Peyer's patch (tissue), 4 donors: ENCODE measurements around the gene RIIAD1. TPM values are rescaled to one million over a fixed set of nuclear protein-coding genes. Genes with fewer than 3 reads are reported as not detected.

Source experiments
- DNase-seq, 3 donors: peaks; one replicate each; pipeline ENCODE4 v3.0.0-alpha.2; 2017 to 2019
- H3K27ac ChIP-seq, 4 donors: fragments of 200-600 bp; sonication (generic); one replicate each; pipeline ENCODE4 v1.5.1; 2016 to 2019
- H3K27me3 ChIP-seq, 2 donors: fragments of 200-600 bp; sonication (generic); one replicate each; pipeline ENCODE4 v1.5.1; 2019
- H3K36me3 ChIP-seq, 3 donors: fragments of 200-600 bp; sonication (generic); one replicate each; pipeline ENCODE4 v1.5.1; 2016 to 2019
- H3K4me1 ChIP-seq, 4 donors: fragments of 200-600 bp; sonication (generic); one replicate each; pipeline ENCODE4 v1.5.1; 2016 to 2019
- H3K4me3 ChIP-seq, 4 donors: fragments of 200-600 bp; sonication (generic); 1 replicate in 3 of 4; 2 replicates in 1 of 4; pipeline ENCODE4 v1.5.1; 2016 to 2019; ENCODE audit warnings: mild to moderate bottlenecking in 1 of 4
- H3K9me3 ChIP-seq, 4 donors: fragments of 200-600 bp; sonication (generic); one replicate each; pipeline ENCODE4 v1.5.1; 2016 to 2019; ENCODE audit warnings: mild to moderate bottlenecking in 1 of 4
- POLR2A ChIP-seq, 2 donors: fragments of 450-650 bp; IDR thresholded peaks; one replicate each; pipeline ENCODE4 v1.5.1; 2017; ENCODE audit warnings: antibody characterized with exemption in 2 of 2, mild to moderate bottlenecking in 2 of 2, moderate library complexity in 2 of 2
- small RNA-seq, 2 donors: library from RNA; depleted of rRNA; stranded (forward); fragments of <200 nt; gene quantifications; one replicate each; pipeline ENCODE3, GENCODE V24; 2016
- total RNA-seq, 4 donors: library from RNA; depleted of rRNA; stranded (reverse); fragments of >200 nt; gene quantifications; one replicate each; pipeline ENCODE4 v1.1.0, GENCODE V29; 2016
- TF ChIP-seq, protein P1 (sequence below), 6 experiments: fragments of 450-650 bp in 4 of 6; fragments of 200-600 bp in 2 of 6; sonication (generic) in 1 of 6; IDR thresholded peaks; one replicate each; pipeline ENCODE4 v1.5.1; 2017 to 2019; ENCODE audit warnings: antibody characterized with exemption in 6 of 6, mild to moderate bottlenecking in 3 of 6, moderate library complexity in 1 of 6

The RIIAD1 gene
- total RNA-seq, 4 donors from 2014 or later, result not detected

DNA sequence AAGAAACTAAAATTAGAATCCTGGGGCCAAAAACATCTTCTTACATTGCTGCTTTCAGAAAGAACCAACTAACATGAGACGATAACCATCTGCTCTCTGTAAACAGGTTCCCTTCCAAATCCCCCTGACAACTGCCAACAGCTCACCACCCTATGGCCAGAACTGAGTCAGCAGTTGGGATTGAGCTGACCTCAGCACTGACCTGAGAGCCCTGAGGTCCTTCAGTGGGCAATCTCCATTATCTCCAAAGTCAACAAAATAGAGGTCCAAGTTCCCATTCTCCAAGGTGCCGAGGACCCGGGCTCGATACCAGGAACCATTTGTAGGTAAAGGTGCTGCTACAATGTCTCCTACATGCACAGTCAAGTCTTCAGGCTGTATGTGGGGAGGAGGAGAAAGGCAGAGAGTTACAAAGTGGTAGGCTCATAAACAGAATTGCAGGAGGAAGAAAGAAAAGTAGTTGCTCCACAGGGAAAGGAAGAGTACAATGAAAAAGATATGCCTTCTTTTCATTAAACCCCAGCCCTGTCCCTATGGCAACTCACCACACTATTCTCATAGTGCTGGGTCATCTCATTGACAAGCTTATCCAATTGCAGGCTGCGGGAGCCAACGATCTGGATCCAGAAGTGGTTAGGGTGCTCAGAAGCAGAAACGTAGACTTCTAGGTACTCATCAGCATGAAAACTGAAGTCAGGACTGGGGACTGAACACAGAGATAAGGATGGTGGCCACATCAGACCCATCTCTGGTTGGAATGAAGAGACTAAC is 54.8 kb downstream of the RIIAD1 start:
- no peak for DNase-seq
- no peak for TF ChIP-seq POLR2A (IDR thresholded peaks at IDR 0.05)
- TF ChIP-seq, protein P1, sequence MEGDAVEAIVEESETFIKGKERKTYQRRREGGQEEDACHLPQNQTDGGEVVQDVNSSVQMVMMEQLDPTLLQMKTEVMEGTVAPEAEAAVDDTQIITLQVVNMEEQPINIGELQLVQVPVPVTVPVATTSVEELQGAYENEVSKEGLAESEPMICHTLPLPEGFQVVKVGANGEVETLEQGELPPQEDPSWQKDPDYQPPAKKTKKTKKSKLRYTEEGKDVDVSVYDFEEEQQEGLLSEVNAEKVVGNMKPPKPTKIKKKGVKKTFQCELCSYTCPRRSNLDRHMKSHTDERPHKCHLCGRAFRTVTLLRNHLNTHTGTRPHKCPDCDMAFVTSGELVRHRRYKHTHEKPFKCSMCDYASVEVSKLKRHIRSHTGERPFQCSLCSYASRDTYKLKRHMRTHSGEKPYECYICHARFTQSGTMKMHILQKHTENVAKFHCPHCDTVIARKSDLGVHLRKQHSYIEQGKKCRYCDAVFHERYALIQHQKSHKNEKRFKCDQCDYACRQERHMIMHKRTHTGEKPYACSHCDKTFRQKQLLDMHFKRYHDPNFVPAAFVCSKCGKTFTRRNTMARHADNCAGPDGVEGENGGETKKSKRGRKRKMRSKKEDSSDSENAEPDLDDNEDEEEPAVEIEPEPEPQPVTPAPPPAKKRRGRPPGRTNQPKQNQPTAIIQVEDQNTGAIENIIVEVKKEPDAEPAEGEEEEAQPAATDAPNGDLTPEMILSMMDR (IDR thresholded peaks at IDR 0.05), result no peak
- peaks cover 0 to 25% (median 0%) of the 10 kb centered on the region in 3 donors for H3K36me3 ChIP-seq

DNA sequence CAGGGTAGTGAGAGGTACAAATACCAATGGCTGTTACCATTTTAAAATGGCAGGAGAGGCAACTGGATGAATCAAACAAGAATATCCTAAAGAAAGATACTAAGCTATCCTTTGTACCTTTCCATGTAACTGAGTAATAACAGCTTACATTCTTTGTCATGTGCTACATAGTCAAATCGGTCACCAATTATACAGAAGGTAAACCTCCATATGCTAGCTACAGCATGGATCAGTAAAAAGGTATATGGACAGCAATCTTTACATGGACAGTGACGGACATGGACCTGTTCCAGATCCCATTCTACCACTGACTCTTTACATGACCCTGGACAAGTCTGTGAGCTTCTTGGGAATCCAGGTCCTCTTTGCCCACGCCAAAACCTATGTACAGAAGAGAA is 55.3 kb downstream of the RIIAD1 start:
- H3K27ac ChIP-seq, result no peak overlapping the region
- no peak for TF ChIP-seq POLR2A (IDR thresholded peaks at IDR 0.05)
- TF ChIP-seq, protein P1 (IDR thresholded peaks at IDR 0.05), result no peak
- no peak overlapping the region for H3K4me3 ChIP-seq
- no peaks in the 10 kb centered on the region for H3K9me3 ChIP-seq
- no peaks in the 10 kb centered on the region for H3K27me3 ChIP-seq
- no peak for DNase-seq
- peaks cover 0 to 25% (median 0%) of the 10 kb centered on the region in 3 donors for H3K36me3 ChIP-seq
- H3K4me1 ChIP-seq, result no peaks in the 10 kb centered on the region

More for the DNA sequence above, 54.8 kb downstream of the RIIAD1 start:
- Histone ChIP-seq H3K4me1 (no peaks in the 10 kb centered on the region), H3K4me3 (no peak overlapping the region), H3K9me3 (no peaks in the 10 kb centered on the region), H3K27me3 (no peaks in the 10 kb centered on the region), H3K27ac (no peak overlapping the region)

DNA sequence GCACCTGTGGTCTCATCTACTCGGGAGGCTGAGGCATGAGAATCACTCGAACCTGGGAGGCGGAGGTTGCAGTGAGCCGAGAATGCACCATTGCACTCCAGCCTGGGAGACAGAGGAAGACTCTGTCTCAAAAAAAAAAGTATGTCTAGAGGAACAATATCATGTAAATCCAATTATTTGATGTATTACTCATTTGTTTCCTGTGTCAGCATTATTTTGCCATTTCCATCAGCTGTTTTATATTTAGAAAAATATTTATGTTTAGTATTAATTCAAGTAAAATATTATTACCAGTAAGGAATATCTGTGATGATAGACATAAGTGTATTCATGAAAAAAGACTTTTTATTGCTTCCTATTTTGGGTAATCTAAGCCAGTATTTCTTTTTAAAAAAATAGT is 56.0 kb downstream of the RIIAD1 start:
- no peak for DNase-seq
- H3K9me3 ChIP-seq, result no peaks in the 10 kb centered on the region

More for the DNA sequence above, 56.0 kb downstream of the RIIAD1 start:
- Histone ChIP-seq H3K4me3 (no peak overlapping the region), H3K27ac (no peak overlapping the region), H3K4me1 (no peaks in the 10 kb centered on the region), H3K27me3 (no peaks in the 10 kb centered on the region), H3K36me3 (peaks cover 0 to 25% (median 0%) of the 10 kb centered on the region in 3 donors)
- TF ChIP-seq, protein P1 (IDR thresholded peaks at IDR 0.05), result no peak
- no peak for TF ChIP-seq POLR2A (IDR thresholded peaks at IDR 0.05)

Small RNA genes within 50 kb of the gene (small RNA-seq; reads per million reads assigned to genes)
- 0 reads per million in 2 donors for gene RNU6-662P

Other genes with a start within 250 kb of the RIIAD1 start
- gene CGN, start 210.1 kb upstream of the RIIAD1 start, total RNA-seq, result 100 to 1,000 TPM in 3 of 4 donors, 10 to 100 TPM in 1; 34.7 to 180 (median 160) TPM
- gene TUFT1, start 181.2 kb upstream of the RIIAD1 start, total RNA-seq, result 10 to 100 TPM; 12.4 to 23.4 (median 19.3) TPM
- 10 to 100 TPM; 24.0 to 50.3 (median 35.1) TPM for gene SNX27, start 109.5 kb upstream of the RIIAD1 start, total RNA-seq
- gene CELF3, start 4.7 kb upstream of the RIIAD1 start, total RNA-seq, result 1 to 10 TPM; 2.5 to 7.7 (median 6.1) TPM
- 10 to 100 TPM; 31.3 to 92.4 (median 40.1) TPM for gene MRPL9, start 42.0 kb downstream of the RIIAD1 start, total RNA-seq
- 1 to 10 TPM; 1.2 to 5.0 (median 3.6) TPM for gene TDRKH, start 69.0 kb downstream of the RIIAD1 start, total RNA-seq
- gene LINGO4, start 83.9 kb downstream of the RIIAD1 start, total RNA-seq, result 1 to 10 TPM in 3 of 4 donors, not detected in 1; 1.0 to 1.3 (median 1.1) TPM
- gene RORC, start 110.3 kb downstream of the RIIAD1 start, total RNA-seq, result 10 to 100 TPM; 10.7 to 70.1 (median 46.0) TPM
- under 1 TPM in 1 of 4 donors, not detected in 3; 0.54 TPM for gene C2CD4D, start 118.3 kb downstream of the RIIAD1 start, total RNA-seq
- not detected for gene THEM5, start 132.2 kb downstream of the RIIAD1 start, total RNA-seq
- gene THEM4, start 188.0 kb downstream of the RIIAD1 start, total RNA-seq, result 10 to 100 TPM in 3 of 4 donors, 1 to 10 TPM in 1; 9.1 to 45.2 (median 14.6) TPM